A375 (cell line): ENCODE results near the gene B4GALNT1. TPM values are rescaled to one million over a fixed set of nuclear protein-coding genes. Genes with fewer than 3 reads are reported as not detected.

Experiments used
- total RNA-seq: library from RNA; depleted of rRNA; stranded (reverse); fragments of >200 nt; shearing (Covaris generic); gene quantifications from 2 replicates; pipeline ENCODE4 v1.2.3, GENCODE V29; 2014; rRNA removed

The B4GALNT1 gene
- total RNA-seq, result 25.6 and 26.7 TPM in 2 replicates

DNA sequence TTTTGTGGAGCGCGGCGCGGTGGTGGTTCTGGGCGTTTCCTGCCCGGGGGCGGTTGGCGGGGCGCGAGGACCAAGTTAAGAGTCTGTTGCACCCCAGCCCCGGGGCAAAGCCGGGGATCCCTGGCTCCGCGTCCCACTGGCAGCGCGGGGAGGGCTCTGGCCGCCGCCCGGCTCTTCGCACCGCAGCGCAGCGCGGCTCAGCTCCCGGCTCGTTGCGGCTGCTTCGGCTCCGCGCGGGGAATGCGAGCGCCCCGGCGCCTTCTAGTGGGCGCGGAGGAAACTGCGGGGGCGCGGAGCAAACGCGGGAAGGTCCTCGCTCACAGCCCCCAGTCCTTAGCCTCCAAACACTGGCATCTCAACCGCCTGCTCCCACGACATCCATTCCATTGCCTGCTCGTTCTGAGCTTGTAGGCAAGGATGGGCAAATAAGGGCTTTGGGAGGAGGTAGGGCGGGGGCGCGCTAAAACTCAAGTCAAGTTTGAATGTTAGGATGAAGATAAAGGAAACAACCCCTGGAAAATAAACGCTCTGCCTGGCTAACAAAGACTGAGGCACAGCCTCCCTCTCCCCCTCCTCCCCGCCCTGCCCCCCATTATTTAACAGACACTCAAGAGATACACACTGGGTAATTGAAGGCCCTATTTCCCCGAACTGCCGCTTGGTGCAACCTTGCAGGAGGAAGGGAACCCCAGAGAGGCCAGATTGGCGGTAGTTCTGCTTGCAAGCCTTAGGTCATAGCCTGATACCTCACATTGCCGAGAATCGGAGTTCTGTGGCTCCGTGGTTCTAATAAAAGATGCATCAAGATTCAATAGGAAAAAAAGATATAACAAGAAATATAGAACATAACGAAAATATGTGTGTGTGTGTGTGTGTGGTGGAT lies at the start of gene B4GALNT1:
Gene B4GALNT1 (minus strand): TSS at position 244 of the 883 bp plus-strand sequence. CDS start 1,069 bp downstream, outside the sequence.

DNA sequence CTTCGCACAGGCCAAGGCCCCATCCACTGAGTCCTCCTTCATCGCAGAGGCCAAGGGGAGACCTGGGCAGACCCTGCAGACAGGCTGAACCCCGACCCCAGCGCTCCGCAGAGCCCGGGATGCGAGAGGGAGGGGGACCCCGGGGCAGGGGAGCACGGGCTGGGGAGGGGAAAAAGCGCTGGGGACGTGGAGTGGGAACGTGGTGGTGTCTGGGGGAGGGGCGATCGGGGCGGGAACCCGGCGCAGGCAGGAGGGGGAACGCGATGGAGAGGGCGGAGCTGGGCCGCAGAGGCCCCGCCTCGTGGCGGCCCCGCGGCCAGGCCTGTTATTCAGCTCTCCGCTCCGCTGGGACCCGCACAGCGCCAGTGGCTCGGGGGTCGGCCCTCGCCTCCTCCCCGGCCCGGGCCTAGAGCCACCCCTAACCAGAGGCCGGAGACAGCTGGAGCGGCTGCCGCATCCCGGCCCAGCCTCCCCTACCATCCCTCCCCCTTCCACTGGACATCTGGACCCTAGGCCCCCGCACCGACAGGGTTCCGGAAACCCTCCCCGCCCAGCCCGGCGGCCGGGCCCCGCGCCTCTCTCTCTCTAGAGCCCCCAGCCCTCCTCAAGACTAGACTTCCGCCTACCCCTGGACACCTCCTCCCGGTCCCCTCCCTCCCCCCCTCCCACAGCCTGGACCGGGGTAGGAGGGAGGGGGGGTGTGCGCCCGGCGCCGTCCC lies 21.7 kb downstream of the B4GALNT1 start, which contains the start of gene ARHGEF25:
Gene ARHGEF25 (plus strand): TSS at position 328 of the 719 bp plus-strand sequence. CDS start 460 bp downstream, outside the sequence.

DNA sequence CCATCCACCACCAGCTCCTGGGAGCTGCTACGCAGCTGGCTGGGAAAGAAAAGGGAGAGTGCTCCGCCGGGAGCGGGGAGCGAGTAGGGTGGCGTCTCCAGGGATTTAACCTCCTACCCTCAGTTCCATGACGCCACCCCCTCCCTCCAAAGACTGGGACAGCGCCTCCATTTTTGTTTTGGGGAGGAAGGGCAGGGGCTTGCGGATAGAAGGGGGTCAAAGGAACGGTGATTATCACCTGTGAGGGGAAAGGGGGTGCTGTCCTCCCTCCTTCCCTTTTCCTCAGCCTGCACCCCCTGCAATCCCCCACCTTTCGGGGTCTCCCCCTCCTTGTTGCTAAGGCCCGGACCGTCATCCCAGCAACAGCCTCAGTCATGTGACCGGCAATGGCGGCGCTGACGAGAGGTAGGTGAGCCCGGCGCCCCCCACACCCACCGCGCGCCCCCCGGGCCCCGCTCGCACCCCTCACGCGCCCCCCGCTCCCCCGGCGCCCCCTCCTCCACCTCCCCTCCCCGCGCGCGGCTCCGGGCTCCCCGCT lies 28.5 kb downstream of the B4GALNT1 start, which contains the start of gene DTX3:
Gene DTX3 (plus strand): TSS at position 371 of the 538 bp plus-strand sequence. CDS start 1,694 bp downstream, outside the sequence.

DNA sequence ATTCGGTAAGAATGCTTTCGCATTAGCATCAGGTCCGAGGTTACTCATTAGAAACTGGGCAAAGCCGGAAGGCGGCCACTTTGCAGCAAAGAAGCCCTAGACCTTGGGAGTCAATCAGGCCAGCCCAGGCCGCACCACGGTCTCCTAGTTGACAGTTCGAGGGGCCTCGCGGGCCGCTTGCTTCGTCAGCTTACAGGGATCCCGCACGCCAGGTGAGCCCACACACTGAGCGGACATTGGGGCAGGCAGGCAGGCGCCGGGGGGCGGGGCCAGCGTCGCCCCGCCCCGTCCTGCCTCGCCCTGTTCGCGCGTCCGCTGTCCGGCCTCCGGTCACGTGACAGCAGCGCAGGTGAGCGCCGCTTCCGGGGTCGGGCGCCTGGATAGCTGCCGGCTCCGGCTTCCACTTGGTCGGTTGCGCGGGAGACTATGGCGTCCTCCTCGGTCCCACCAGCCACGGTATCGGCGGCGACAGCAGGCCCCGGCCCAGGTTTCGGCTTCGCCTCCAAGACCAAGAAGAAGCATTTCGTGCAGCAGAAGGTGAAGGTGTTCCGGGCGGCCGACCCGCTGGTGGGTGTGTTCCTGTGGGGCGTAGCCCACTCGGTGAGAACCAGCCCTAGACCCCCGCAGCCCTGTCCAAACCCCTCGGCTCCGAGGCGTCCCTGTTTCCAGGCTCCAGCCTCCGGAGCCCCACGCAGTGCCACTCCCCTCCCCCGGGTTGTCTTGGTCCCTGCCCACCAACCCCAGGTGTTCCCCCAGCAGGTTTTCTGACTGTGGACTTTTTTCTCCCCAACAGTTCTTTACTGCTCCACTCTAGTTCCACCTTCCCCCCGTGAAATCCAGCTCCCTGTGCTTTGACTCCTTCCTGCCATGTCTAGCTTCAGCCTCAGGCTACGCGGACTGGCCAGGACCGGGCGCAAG lies 41.9 kb downstream of the B4GALNT1 start, which contains the start of gene PIP4K2C:
Gene PIP4K2C (plus strand): TSS at position 329 of the 918 bp plus-strand sequence. CDS start 98 bp downstream, at position 427.

Other genes starting within 250 kb of the B4GALNT1 start
- 23.2 and 30.1 TPM in 2 replicates for gene R3HDM2, start 202.2 kb downstream of the B4GALNT1 start, total RNA-seq
- not detected in 2 replicates for gene INHBC, start 198.4 kb downstream of the B4GALNT1 start, total RNA-seq
- gene INHBE, start 177.9 kb downstream of the B4GALNT1 start, total RNA-seq, result 4.3 and 4.9 TPM in 2 replicates
- 0.30 and 0.90 TPM in 2 replicates for gene GLI1, start 173.4 kb downstream of the B4GALNT1 start, total RNA-seq
- 2.2 and 6.4 TPM in 2 replicates for gene ARHGAP9, start 153.3 kb downstream of the B4GALNT1 start, total RNA-seq
- 443 and 500 TPM in 2 replicates for gene MARS1, start 145.1 kb downstream of the B4GALNT1 start, total RNA-seq
- 58.1 and 66.1 TPM in 2 replicates for gene DDIT3, start 112.7 kb downstream of the B4GALNT1 start, total RNA-seq
- 13.7 and 25.7 TPM in 2 replicates for gene MBD6, start 110.4 kb downstream of the B4GALNT1 start, total RNA-seq
- gene DCTN2, start 86.0 kb downstream of the B4GALNT1 start, total RNA-seq, result 75.2 and 76.3 TPM in 2 replicates
- gene KIF5A, start 83.2 kb downstream of the B4GALNT1 start, total RNA-seq, result 0.41 and 0.58 TPM in 2 replicates
- gene PIP4K2C, start 42.0 kb downstream of the B4GALNT1 start, total RNA-seq, result 23.7 and 30.1 TPM in 2 replicates
- gene DTX3, start 28.4 kb downstream of the B4GALNT1 start, total RNA-seq, result 28.2 and 32.4 TPM in 2 replicates
- gene ARHGEF25, start 21.8 kb downstream of the B4GALNT1 start, total RNA-seq, result 22.6 and 46.8 TPM in 2 replicates
- 135 and 140 TPM in 2 replicates for gene OS9, start 60.9 kb upstream of the B4GALNT1 start, total RNA-seq
- 2.1 and 2.3 TPM in 2 replicates for gene AGAP2, start 105.5 kb upstream of the B4GALNT1 start, total RNA-seq
- gene TSPAN31, start 111.8 kb upstream of the B4GALNT1 start, total RNA-seq, result 36.1 and 40.0 TPM in 2 replicates
- 322 and 387 TPM in 2 replicates for gene CDK4, start 119.1 kb upstream of the B4GALNT1 start, total RNA-seq
- 10.2 and 11.7 TPM in 2 replicates for gene MARCHF9, start 121.9 kb upstream of the B4GALNT1 start, total RNA-seq
- 16.1 and 17.0 TPM in 2 replicates for gene CYP27B1, start 133.9 kb upstream of the B4GALNT1 start, total RNA-seq
- 24.6 and 27.6 TPM in 2 replicates for gene METTL1, start 138.9 kb upstream of the B4GALNT1 start, total RNA-seq
- gene EEF1AKMT3, start 139.4 kb upstream of the B4GALNT1 start, total RNA-seq, result 3.0 and 3.3 TPM in 2 replicates
- gene TSFM, start 149.6 kb upstream of the B4GALNT1 start, total RNA-seq, result 49.7 and 53.0 TPM in 2 replicates
- gene AVIL, start 185.5 kb upstream of the B4GALNT1 start, total RNA-seq, result 0.72 and 1.6 TPM in 2 replicates
- gene CTDSP2, start 213.5 kb upstream of the B4GALNT1 start, total RNA-seq, result 52.2 and 52.6 TPM in 2 replicates